Measurements from ENCODE around the gene SHANK1.

GRCh38 chr19:50712833-50713232, 6.8 kb downstream of the SHANK1 start:
- no peak for TF ChIP-seq CTCF (IDR thresholded peaks at IDR 0.05)
- TF ChIP-seq POLR2A (IDR thresholded peaks at IDR 0.05): no peak
- TF ChIP-seq EP300 (IDR thresholded peaks at IDR 0.05): no peak
